ENCODE data around the gene NAGPA.

The NAGPA gene

DNA sequence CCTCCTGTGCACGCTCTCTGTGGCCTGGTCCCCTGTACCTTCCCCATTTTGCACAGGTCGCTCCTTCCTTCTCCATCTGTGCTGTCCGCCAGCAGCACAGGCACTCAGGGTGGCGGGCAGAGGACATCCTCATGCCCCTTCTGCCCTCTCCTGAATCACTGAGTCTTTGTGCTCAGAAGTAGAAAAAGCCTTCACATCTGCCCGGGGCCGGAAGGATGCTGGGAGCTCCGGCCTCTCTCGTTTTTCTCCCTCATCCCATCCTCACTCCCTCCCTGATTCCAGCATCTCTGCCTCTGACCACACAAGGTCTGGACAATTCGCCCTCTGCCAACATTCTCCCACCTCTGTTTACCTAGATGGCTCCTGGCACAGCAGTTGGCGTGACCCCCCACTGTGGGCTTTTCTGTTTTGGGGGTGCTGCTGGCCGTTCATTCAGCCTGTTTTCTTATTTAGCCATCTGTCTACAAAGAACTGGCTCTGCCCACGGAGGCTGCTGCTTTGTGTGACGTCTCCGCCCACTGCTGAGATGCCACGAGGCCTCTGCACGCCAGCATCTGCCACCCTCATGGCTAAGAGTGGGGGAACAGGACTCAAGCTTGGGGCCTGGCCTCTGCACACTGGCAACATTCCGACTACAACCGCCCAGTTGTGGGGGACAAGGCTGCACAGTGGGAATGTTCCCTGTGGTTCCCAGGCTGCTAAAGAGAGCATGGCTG is 38.9 kb downstream of the NAGPA start:
- no peak for DNase-seq

DNA sequence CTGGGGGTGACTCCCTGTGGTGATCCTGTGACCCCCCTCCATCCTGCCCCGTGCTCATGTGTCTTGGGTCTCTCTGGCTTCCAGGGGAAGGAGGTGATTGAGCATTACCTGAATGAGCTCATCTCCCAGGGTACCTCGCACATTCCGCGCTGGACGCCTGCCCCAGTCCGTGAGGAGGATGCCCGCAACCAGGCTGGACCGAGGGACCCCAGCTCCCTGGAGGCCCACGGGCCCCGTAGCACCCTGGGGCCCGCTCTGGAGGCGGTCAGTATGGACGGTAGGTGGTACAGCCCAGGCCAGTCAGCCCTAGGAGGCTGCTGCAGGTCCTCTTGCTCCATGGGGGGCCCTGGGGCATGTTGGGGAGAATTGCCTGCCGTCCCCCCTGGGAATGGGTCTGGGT is 42.0 kb downstream of the NAGPA start:
- DNase-seq = no peak

DNA sequence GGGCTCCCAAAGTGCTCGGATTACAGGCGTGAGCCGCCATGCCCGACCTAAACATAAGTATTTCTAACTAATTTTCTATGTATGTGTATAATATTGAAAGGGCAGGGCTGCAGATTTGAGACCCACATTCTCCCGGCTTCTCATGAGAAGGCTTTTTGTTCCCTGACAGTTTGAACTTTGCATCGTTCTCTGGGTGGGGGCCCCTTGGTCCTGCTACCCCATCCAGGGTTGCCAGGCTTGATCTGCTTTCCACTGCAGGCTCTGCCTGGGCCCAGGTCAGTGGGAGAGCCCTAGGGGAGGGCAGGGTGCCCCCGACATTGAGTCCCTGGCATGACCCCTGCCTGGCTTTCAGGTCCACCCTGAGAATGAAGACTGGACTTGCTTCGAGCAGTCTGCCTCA is 43.3 kb downstream of the NAGPA start:
- no peak for DNase-seq

DNA sequence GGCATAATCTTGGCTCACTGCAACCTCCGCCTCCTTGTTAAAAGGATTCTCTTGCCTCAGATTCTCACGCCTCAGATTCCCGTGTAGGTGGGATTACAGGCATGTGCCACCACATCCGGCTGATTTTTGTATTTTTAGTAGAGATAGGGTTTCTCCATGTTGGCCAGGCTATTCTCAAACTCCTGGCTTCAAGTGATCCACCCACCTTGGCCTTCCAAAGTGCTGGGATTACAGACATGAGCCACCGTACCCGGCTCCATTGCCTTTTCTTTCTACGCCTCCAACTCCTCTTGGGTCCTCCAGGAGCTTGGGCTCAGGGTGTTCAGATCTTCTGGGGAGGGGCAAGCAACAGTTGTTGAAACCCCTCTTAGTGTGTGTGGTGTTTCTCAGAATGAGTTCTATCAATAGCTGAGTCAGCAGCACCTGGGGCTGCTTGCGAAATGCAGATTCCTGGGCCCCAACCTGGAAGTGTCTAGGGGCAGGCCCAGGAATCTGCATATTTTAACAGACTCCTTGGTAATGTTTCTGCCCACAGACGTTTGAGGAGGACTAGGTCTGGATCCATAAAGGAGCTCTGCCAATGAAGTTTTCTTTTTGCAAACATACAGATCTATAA is 44.2 kb downstream of the NAGPA start:
- DNase-seq = no peak

DNA sequence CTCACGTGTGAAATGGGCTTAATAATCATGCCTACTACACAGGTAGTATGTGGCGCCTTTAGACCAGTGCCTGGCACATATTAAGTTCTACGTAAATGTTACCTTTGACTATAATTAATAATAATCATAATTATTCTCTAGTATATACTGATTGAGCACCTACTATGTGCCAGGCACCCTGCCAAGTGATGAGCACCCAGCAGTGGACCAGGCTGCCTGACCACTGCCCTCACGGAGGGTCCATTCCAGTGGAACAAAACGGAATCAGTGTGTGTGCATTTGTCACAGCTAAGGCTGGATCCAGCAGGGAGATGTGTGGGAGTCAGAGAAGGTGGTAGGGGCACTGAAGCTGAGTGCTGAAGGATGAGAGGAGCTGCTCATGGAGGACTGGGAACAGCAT is 45.1 kb downstream of the NAGPA start:
- DNase-seq = no peak

DNA sequence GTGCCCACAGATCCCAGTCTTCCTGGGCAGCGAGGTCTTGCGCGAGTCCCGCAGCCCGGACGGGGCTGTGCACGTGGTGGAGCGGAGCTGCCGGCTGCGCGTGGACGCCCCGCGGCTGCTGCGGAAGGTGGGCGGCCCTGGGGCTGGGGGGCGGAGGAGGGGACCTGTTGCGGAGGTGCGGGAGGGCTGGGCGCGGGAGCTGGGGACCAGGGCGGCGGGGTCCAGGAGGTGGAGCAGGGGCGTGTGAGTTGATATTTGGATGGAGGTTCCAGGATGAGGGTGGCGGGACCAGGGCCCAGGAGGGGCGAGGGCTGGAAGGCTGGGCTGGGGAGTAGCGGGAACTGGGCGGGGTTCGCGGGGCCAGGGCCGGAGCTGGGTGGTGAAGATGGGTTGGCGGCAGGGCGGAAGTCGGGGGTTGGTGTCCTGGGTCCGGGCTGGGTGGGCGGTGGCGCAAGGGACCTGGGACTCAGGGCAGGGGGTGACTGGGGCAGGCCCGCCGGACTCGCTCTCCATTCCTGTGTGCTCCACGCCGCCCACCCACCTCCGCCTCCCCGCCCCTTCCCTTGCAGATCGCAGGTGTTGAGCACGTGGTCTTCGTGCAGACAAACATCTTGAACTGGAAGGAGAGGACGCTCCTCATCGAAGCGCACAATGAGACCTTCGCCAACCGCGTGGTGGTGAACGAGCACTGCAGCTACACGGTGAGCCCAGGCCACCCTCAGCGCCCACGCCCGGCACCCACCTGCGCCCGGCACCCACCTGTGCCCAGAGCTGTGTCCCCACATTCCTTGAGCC is 46.0 kb downstream of the NAGPA start:
- no peak for DNase-seq

DNA sequence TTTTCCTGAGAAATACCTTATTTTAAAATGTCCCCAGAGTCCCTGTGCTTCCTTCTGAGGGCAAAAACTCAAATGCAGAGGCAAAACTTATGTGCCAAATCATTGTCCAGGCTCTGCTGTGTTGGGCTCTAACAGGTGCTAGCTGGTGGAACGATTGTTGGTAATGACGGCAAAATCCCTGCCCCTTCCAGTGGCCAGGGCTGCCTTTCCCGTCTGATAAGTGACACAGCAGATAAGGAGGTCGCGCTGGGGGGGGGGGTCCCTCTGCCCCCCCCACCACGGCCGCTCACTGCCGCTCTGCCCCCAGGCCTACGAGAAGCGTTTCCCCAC is 46.5 kb downstream of the NAGPA start:
- DNase-seq = no peak

DNA sequence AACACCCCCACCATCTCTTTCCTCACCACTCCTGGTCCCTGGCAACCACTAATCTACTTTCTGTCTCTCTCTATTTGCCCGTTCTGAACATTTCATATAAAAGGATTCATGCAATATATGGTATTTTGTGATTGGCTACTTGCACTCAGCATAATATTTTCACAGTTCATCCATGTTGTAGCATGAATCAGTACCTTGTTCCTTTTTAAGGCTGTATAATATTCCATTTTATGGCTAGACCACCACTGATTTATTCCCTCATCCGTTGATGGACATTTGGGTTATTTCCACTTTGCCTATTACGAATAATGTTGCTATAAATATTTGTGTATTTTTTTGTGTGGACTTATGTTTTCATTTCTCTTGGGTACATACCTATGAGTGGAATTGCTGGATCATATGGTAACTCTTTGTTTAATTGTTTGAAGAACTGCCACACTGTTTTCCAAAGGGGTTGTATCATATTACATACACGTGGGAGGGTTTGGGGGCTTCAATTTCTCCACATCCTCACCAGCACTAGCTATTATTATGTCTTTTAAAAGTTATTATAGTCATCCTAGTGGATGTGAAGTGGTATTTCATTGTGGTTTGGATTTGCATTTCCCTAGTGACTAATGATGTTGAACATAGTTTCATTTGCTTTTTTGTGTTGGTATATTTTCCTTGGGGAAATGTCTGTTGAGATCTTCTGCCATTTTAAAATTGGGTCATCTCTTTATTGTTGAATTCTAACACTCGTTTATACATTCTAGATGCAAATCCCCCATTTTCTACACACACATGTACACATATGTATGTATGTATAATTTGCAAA is 49.4 kb downstream of the NAGPA start:
- DNase-seq = no peak

DNA sequence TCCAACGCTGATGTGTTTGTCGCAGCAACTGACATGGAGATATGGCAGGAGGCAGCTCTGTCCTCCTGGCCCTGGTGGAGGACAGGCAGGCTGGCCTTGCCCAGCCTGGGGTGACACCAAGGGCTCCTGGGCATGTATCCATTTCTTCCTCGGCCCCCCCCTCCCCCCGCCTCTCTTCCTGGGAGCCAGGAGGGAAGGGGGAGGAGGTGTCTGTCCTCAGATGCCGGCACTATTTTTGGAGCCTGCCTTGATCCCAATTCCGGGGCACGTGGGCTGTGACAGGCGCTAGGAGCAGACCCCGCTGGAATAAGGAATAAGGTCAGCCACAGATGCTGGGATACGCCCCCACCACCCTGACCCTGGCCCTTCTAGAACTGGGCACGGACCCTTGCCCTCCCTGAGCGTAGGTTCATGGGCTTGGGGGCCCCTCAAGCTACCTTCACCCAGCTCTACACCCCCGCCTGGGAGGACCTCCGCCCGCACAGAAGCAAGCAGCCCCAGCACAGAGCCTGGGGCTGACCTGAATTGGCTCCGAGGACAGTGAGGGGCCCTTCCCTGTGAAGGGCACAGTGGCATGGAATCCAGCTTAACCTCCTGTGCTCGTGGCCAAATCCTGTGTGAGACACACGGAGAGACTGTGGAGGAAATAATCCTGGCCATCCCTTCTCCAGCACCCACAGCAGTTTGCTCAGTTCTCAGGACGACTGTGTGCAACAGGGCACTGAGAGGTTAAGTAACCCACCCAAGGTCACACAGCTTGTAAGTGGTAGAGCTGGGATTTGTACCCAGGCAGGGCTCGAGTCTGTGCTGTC is 51.5 kb downstream of the NAGPA start:
- no peak for DNase-seq

DNA sequence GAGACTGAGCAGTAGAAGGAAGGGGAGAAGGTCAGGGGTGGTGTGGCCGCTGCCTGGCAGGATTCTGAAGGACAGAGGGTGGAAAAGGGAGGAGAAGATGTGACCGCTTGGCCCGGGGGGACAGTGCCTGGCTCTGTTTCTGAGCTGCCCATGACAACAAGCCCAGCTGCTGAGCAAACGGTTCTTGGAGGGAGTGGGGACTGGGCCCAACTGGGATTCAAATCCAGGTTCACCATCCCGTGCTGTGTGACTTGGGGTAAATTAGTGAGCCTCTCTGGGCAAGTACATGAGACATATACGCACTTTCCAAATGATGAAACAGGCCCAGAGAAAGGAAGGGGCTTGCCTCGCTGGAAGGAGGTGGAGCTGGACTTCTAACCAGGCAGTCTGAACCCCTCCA is 52.3 kb downstream of the NAGPA start:
- no peak for DNase-seq

DNA sequence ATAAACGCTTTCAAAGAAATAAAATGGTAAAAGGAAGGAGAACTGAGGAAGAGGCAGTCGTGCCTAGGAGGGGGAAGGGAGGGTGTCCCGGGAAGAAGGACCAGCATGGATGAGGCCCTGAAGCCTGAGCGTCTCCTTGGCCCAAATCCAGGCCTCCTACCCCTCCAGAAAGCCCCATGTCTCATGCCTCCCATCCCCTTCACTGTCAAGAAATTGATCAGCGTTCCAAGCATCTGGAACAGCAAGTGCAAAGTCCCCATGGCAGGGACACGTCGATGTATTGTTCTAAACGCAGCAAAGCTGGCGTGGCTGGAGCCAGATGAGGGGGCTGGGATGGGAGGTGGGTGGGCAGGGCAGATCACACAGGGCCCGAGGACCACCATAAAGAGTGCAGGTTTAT is 53.0 kb downstream of the NAGPA start:
- no peak for DNase-seq

DNA sequence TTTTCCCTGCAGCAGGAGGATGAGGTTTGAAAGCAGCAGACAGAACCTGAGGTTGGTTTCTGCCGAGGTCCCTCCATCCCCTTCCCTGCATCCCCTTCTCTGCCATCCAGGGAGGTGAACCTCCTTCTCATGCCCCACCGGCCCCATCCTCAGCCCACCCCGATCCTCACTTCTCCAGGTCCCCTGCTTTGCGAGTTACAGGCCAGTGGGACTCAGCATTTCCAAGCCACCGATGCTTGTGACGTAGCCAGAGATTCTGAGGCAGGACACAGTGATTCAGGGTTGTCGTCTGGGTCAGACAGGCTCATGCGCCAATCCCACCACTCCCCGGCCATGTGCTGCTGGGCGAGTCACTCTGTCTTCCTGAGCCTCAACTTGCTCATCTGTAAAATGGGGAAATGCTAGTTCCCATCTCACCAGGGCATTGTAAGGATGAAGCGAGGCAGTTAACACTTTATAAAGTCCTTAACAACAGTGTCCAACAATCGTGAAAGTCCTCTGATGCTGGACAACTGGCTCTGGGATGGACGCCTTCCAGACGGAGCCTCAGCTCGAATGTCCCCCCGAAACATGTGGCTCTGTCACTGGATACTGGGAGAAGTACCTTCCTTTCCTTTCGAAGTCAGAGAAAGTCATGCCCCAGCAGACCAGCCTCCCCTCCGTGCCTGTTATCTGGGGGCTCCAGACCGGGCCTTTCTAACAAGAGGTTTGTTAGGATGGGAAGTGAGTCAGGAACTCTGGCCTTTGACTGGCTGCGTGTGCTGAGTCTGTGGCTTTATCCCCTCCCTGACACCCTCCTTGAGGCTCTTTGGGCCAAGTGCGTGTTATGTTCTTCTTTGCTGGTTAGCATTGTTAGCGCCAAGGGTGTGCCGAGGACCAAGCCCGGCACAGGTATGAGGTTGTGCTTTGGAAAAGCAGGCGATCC is 53.7 kb downstream of the NAGPA start:
- no peak for DNase-seq

DNA sequence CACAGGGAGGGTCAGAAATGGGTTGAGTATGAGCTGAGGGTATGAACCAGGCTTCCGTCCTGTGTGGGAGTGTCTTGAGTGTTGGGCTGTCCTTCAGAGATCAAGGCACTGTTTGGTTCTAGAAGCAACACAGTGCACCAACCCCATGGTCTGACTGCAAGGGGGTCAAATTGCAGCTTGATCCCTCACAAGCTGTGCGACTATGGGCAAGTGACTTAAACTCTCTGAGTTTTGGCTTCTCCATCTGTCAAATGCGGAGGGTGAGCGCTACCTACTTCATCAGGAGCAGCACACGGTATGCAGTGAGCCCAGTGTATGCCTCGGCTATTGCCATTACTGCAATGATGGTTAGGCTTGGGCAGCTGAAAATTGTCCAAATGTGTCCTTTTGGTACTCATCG is 54.6 kb downstream of the NAGPA start:
- DNase-seq = no peak

DNA sequence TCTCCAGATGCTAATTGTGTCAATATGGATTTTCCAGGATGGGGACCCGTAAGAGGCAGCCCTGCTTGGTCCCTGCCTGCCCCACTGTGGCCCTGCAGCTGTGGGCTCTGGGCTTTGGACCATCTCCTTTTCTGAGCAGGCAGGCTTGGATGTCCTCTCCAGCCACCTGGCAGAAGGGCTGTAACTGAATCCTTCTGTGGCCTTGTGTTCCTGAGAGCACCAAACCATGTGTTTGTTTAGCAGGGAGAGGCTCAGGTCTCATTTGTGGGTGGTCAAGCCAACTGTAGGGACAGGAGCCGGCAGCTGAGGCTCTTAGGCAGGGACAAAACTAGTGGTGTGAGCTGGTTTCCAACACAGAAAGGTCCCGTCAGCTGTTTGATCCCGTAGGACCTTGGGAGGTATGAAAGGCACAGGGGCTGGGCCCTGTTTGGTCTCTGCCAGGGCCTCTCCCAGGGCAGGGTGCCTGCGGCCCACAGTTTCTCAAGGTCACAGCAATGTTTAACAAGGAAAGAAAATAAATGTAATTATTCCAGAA is 57.1 kb downstream of the NAGPA start:
- DNase-seq = no peak

DNA sequence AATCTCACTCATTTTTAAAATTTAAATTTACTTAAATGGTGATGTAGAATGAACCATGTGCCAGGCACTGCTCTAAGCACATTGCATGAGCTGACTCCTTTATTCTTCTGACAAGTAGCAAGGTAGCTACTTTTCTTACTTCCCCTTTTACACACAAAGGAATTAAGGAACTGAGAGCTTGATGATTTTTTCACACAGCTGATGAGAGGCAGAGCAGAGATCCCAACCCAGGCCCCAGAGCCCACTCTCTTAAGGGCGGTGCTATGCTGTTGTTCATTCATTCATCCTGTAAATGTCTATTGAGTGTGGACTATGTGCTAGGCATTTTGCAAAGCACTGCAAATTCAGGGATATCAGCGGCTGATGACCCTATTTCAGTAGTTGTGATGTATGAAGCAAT is 57.7 kb downstream of the NAGPA start:
- DNase-seq = no peak

All from stimulated activated CD4-positive, alpha-beta T cell treated with anti-CD3 and anti-CD28 coated beads, Interleukin-1b, Interleukin-23, amount 100 ng/mL, for 48 hours (primary cell).